Bronchial epithelial cell (primary cell): Measurements from ENCODE around the gene FTCDNL1. TPM values are rescaled to one million over a fixed set of nuclear protein-coding genes. Genes with fewer than 3 reads are reported as not detected.

Experiments used
- DNase-seq: peaks from one replicate; pipeline ENCODE4 v3.0.0-alpha.2; 2010; ENCODE audit warnings: low read depth
- FAIRE-seq: peaks from 2 replicates; lab custom pipeline; 2011; peaks lifted over from hg19 to GRCh38; lab: Jason Lieb, UNC
- H3K27me3 ChIP-seq: 2 replicates; pipeline ENCODE4 v1.5.1; 2011; ENCODE audit warnings: low read length; ENCODE audit not compliant: control insufficient read depth, insufficient read depth
- H3K36me3 ChIP-seq: 2 replicates; pipeline ENCODE4 v1.5.1; 2011; ENCODE audit warnings: low read length; ENCODE audit not compliant: control insufficient read depth, insufficient read depth
- H3K4me3 ChIP-seq: 2 replicates; pipeline ENCODE4 v1.5.1; 2011; ENCODE audit warnings: mild to moderate bottlenecking, low read depth, low read length, control low read depth
- CTCF ChIP-seq: IDR thresholded peaks from 2 replicates; pipeline ENCODE4 v1.5.1; 2011; ENCODE audit warnings: mild to moderate bottlenecking, moderate library complexity, low read length, control low read depth, inconsistent platforms; ENCODE audit not compliant: insufficient read depth, severe bottlenecking
- total RNA-seq: library from RNA; depleted of rRNA; stranded (reverse); fragments of >200 nt; gene quantifications from 2 replicates; pipeline ENCODE4 v1.2.1, GENCODE V29; 2014

Gene FTCDNL1
- total RNA-seq, 1 donor from 2014 or later: 0.53 TPM

- no peak for FAIRE-seq
Measured at GRCh38 chr2:199850218-199850717, 724 bp downstream of the FTCDNL1 start.

DNA sequence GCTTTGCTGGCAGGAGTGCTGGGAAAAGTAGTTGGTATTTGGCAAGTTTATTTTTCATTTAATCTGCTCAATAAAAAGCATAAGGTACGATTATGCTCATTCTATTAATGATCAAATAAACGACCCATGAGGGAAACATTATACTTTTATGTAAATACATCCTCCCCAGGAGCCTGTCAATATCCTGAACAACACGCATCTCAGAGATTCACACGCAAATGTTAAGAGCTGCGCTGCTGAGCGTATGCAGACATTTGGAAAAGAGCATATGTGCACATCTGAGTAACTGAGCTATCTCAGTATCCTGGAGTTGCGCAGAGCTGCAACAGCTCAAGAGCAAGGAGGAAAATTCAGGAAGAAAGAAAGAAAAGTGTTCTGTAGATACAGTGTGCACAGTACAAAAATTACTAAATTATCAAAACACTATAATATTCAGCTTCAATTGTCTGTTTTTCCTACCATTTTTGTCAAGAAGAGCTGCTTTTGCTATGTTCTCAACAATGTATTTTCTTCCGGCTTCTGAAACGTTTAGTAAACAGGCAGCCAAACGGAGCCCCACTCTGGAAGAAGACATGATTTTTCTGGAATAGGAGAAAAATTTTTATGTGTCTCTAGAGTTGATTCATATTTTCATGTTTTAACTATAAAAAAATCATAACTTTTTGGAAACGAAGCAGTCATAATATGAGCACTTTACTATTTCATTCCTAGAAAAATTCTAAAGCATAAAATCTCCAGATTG is 2.4 kb downstream of the FTCDNL1 start:
- FAIRE-seq: no peak
- H3K36me3 ChIP-seq: no peaks in the 10 kb centered on the region
- H3K27me3 ChIP-seq: peaks cover 3% of the 10 kb centered on the region
- no peak for DNase-seq
- H3K4me3 ChIP-seq: no peak overlapping the region
- TF ChIP-seq CTCF: no peak

More at GRCh38 chr2:199850218-199850717, 724 bp downstream of the FTCDNL1 start:
- H3K27me3 ChIP-seq: peaks cover 5% of the 10 kb centered on the region
- no peak for TF ChIP-seq CTCF
- no peaks in the 10 kb centered on the region for H3K36me3 ChIP-seq
- DNase-seq: no peak
- H3K4me3 ChIP-seq: peak overlapping the region; percentile 60

DNA sequence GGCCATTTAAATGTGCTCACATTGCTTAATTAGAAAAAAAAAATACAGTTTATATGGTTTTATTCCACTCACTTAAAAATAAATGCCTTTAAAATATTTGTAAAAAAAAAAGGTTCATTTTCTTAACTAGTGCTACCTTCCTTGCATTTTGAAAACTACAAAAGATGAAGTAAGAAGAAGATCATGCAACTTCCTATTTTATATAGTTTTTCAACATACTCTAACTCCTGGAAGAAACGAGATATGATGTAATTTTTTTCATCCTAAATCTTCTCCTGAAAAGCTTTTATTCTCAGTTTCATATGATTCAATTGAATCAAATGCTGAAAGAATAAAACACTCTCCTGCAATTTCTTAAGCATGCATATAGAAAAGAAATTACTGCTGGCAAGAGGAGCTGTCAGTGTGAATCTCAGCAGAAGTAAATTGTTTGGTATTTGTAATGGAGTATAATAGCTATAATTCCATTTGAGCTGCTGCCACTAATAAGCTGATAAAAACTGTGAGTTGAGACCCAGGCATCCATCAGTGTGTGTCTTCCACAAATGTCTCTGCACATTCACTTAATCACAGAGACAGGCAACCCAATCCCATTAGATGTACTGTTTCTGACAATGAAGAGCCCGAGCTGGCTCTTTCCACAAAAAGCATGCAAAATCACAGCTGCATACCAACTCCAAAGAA is 3.7 kb downstream of the FTCDNL1 start:
- H3K4me3 ChIP-seq: no peak overlapping the region
- DNase-seq: no peak
- no peak for TF ChIP-seq CTCF
- FAIRE-seq: no peak
- no peaks in the 10 kb centered on the region for H3K36me3 ChIP-seq
- peaks cover 3% of the 10 kb centered on the region for H3K27me3 ChIP-seq

DNA sequence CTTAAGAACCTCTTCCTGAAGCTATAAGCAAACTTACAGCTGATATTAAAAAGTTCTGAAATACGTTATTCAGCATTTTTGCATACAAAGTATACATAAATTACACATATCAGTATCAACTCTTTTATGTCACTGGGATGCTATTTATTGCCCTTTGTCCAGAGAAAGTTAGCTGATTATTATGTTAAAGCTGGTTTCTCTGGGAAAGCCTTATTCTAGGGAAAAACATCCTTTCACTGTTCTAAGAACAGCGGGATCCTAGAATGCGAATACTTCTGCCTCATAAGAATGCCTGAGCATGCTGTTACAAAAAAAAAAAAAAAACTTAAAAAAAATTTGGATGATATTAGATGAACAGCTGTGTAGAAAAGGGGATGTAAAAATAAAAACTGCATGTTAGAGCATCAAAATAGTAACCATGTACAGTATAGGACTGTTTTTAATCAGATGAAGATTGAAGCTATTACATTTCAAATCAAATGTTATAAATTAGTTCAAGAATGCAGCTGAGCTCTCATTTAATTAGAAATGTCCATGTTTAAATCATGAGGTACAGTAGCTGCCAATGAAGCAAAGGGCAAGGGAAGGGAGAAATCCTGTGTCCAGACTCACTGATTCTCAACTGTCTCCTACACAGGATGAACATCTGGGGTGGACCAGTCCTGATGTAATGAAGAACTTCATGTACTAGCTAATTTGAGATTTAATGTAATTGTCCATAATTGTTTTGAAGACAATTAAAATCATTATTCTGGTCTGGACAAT is 8.2 kb downstream of the FTCDNL1 start:
- Histone ChIP-seq H3K4me3 (no peak overlapping the region), H3K36me3 (no peaks in the 10 kb centered on the region), H3K27me3 (no peaks in the 10 kb centered on the region)
- FAIRE-seq (no peak), DNase-seq (no peak)
- TF ChIP-seq CTCF: no peak

DNA sequence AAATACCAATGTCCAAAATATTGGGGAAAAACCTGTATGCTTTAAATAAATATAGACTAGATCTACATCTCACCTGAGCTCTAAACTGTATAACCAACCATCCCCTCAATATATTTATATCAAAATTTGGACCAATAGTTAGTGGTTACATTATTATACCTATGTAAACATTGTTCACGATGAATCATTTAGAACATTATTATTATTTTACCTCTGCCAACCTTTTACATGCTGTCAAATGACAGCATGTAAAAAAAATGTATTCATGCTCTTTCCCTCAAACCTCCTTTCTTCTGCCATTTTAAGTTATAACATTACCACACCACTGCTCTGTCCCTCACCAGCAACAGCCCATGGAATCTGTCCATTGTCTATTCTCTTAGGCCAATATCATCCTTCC is 9.6 kb downstream of the FTCDNL1 start:
- no peak for TF ChIP-seq CTCF
- H3K27me3 ChIP-seq: no peaks in the 10 kb centered on the region
- no peaks in the 10 kb centered on the region for H3K36me3 ChIP-seq
- FAIRE-seq: no peak
- H3K4me3 ChIP-seq: no peak overlapping the region
- DNase-seq: peak; percentile 62
